Stomach (tissue), 9 donors: ENCODE results near the gene SLC30A5. TPM values are rescaled to one million over a fixed set of nuclear protein-coding genes. Genes with fewer than 3 reads are reported as not detected.

Experiments used
- DNase-seq, 2 donors: peaks; one replicate each; pipeline versions ENCODE4 v3.0.0 to v3.0.0-alpha.2; 2013 to 2019
- H3K27ac ChIP-seq, 5 donors: fragments of 200-600 bp in 4 of 5; sonication (generic) in 4 of 5; one replicate each; pipeline ENCODE4 v1.5.1; 2013 to 2019; ENCODE audit warnings: mild to moderate bottlenecking in 1 of 5, moderate library complexity in 1 of 5
- H3K27me3 ChIP-seq, 3 donors: fragments of 200-600 bp; sonication (generic); one replicate each; pipeline ENCODE4 v1.5.1; 2017 to 2019; ENCODE audit warnings: mixed run types in 1 of 3
- H3K36me3 ChIP-seq, 4 donors: fragments of 200-600 bp; sonication (generic); 1 replicate in 3 of 4; 2 replicates in 1 of 4; pipeline ENCODE4 v1.5.1; 2016 to 2019
- H3K4me1 ChIP-seq, 4 donors: fragments of 200-600 bp; sonication (generic); one replicate each; pipeline ENCODE4 v1.5.1; 2016 to 2019
- H3K4me3 ChIP-seq, 4 donors: fragments of 200-600 bp; sonication (generic) in 3 of 4; one replicate each; pipeline ENCODE4 v1.5.1; 2016 to 2019; ENCODE audit warnings: mild to moderate bottlenecking in 1 of 4
- H3K9me3 ChIP-seq, 4 donors: fragments of 200-600 bp; sonication (generic); one replicate each; pipeline ENCODE4 v1.5.1; 2016 to 2019
- EP300 ChIP-seq: sonication (generic); formaldehyde crosslinking; IDR thresholded peaks from one replicate; pipeline ENCODE4 v1.6.1; 2017; ENCODE audit warnings: antibody characterized with exemption
- POLR2A ChIP-seq, 4 donors: fragments of 450-650 bp; IDR thresholded peaks; one replicate each; pipeline ENCODE4 v1.6.1; 2016; ENCODE audit warnings: antibody characterized with exemption in 4 of 4, control low read depth in 2 of 4, mild to moderate bottlenecking in 1 of 4, moderate library complexity in 1 of 4
- POLR2AphosphoS5 ChIP-seq, 3 donors: sonication (generic); formaldehyde crosslinking; IDR thresholded peaks; one replicate each; pipeline ENCODE4 v1.6.1; 2016; ENCODE audit warnings: antibody characterized with exemption in 3 of 3
- WGBS, 5 donors: extraction: QIAGEN DNeasy Blood & Tissue Kit in 3 of 5; methylation state at CpG; one replicate each; pipeline versions ENCODE4 v1.1.5 to v1.1.7; 2013 to 2018; 5-methylcytosine and 5-hydroxymethylcytosine counted together
- intact Hi-C: fragments of 100-400 bp; cut with DNase I; formaldehyde crosslinking; loops from one replicate; pipeline ENCODE4 v1.15.1; 2023; ENCODE audit warnings: low total_unique reads
- polyA plus RNA-seq, 3 donors: library from polyadenylated mRNA; stranded (reverse); fragments of 200-250 nt; gene quantifications; one replicate each; pipeline ENCODE4 v1.2.3, GENCODE V29; 2013
- total RNA-seq, 5 donors: library from RNA; depleted of rRNA; stranded (reverse); fragments of >200 nt; gene quantifications; one replicate each; pipeline versions ENCODE4 v1.1.0 to v1.2.3, GENCODE V29; 2014 to 2016
- TF ChIP-seq, protein P1 (sequence below), 7 experiments: fragments of 450-650 bp in 4 of 7; fragments of 200-600 bp in 3 of 7; sonication (generic) in 3 of 7; IDR thresholded peaks; one replicate each; pipeline ENCODE4 v1.5.1; 2016 to 2019; ENCODE audit warnings: antibody characterized with exemption in 7 of 7, control low read depth in 2 of 7, mild to moderate bottlenecking in 1 of 7
- donor health status: healthy with polysubstance abuse.
- donor health status: Bipolar disorder and iron deficiency.
- donor health status: healthy.

SLC30A5 gene
- total and polyA plus RNA-seq, 8 donors = 9.3 to 67.6 (median 41.2) TPM

DNA sequence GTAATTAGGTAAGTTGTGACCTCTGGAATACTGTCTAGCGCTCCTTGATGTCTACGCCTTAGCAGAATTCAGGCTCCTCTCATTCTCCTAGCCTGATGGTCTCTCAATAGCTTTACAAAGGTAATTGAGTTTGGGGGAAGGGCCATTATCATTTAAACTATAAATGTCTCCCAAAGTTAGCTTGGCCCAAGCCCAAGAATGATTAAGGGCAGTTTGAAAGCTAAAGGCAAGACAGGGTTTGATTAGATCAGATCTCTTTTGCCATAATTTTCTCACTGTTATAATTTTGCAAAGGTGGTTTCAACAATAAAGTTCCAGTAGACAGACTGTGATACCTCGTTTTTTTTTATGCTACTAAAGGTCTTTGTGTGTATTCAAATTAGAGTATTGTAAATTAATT lies 3.7 kb upstream of the SLC30A5 start:
- Histone ChIP-seq H3K27ac (no peak overlapping the region), H3K36me3 (no peaks in the 10 kb centered on the region), H3K9me3 (no peaks in the 10 kb centered on the region), H3K4me3 (no peak overlapping the region), H3K27me3 (no peaks in the 10 kb centered on the region), H3K4me1 (peaks cover 5 to 12% (median 9%) of the 10 kb centered on the region in 4 donors)
- no peak for DNase-seq
- intact Hi-C loops = loop anchor here (10.0 kb wide), 2 partner anchors 95 to 275 kb away; partner anchors contain the start of genes AK6, CENPH, RAD17 and TAF9
- WGBS, 5 donors = 71 to 77% (median 76%) methylated on average over 3 of the region's 3 CpGs
- no peak for TF ChIP-seq POLR2A (IDR thresholded peaks at IDR 0.05)
- TF ChIP-seq, protein P1, sequence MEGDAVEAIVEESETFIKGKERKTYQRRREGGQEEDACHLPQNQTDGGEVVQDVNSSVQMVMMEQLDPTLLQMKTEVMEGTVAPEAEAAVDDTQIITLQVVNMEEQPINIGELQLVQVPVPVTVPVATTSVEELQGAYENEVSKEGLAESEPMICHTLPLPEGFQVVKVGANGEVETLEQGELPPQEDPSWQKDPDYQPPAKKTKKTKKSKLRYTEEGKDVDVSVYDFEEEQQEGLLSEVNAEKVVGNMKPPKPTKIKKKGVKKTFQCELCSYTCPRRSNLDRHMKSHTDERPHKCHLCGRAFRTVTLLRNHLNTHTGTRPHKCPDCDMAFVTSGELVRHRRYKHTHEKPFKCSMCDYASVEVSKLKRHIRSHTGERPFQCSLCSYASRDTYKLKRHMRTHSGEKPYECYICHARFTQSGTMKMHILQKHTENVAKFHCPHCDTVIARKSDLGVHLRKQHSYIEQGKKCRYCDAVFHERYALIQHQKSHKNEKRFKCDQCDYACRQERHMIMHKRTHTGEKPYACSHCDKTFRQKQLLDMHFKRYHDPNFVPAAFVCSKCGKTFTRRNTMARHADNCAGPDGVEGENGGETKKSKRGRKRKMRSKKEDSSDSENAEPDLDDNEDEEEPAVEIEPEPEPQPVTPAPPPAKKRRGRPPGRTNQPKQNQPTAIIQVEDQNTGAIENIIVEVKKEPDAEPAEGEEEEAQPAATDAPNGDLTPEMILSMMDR (IDR thresholded peaks at IDR 0.05) = no peak
- no peak for TF ChIP-seq EP300
- no peak for TF ChIP-seq POLR2AphosphoS5 (IDR thresholded peaks at IDR 0.05)

DNA sequence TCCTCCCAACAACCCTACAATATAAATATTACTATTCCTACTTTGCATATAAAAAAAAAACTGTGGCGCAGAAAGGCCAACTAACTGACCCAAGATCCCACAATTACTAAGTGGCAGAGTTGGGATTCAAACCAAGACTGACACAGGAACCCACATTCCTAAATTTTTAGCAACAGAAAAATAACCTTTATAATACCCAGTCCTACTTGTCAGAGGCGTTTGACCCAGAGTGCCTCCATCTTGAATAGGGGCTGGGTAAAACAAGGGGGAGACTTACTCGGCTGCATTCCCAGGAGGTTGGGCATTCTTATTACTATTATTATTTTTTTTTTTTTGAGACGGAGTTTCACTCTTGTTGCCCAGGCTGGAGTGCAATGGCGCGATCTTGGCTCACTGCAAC lies 2.0 kb upstream of the SLC30A5 start:
- Histone ChIP-seq H3K9me3 (no peaks in the 10 kb centered on the region), H3K4me3 (no peak overlapping the region), H3K27ac (no peak overlapping the region), H3K36me3 (peaks cover 0 to 12% (median 9%) of the 10 kb centered on the region in 4 donors), H3K4me1 (peaks cover 15 to 28% (median 21%) of the 10 kb centered on the region in 4 donors), H3K27me3 (no peaks in the 10 kb centered on the region)
- TF ChIP-seq, protein P1 (IDR thresholded peaks at IDR 0.05) = no peak
- TF ChIP-seq POLR2A (IDR thresholded peaks at IDR 0.05) (no peak), EP300 (no peak), POLR2AphosphoS5 (IDR thresholded peaks at IDR 0.05) (no peak)
- WGBS, 5 donors = 87 to 93% (median 92%) methylated on average over 6 of the region's 6 CpGs
- intact Hi-C loops = loop anchor here (10.0 kb wide), 2 partner anchors 93 to 273 kb away; partner anchors contain the start of genes AK6, CENPH, RAD17 and TAF9
- DNase-seq = no peak

DNA sequence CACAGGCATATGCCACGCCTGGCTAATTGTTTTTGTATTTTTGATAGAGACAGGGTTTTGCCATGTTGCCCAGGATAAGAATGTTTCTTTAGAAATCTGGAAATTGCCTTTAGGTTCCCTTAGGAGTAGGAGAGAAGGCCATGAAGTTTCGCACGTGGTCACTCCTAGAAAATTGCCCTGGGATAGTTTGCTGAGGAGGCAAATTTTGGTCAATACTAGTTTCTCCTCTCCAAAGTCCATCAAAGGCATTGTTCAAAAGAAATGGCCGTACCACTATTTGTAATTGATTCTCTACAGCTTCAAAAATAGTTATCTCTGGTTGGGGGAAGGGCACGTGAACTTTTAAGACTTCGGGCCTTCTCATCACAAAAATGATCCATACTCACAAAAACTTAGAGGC lies 845 bp upstream of the SLC30A5 start:
- Histone ChIP-seq H3K4me1 (peaks cover 15 to 38% (median 30%) of the 10 kb centered on the region in 4 donors), H3K36me3 (peaks cover 0 to 21% (median 13%) of the 10 kb centered on the region in 4 donors), H3K27ac (peak overlapping the region in 3 of 5 donors; percentile 93 to 99 (median 98)), H3K4me3 (no peak overlapping the region), H3K9me3 (no peaks in the 10 kb centered on the region), H3K27me3 (no peaks in the 10 kb centered on the region)
- no peak for DNase-seq
- 85 to 91% (median 85%) methylated on average over 6 of the region's 6 CpGs for WGBS, 5 donors
- TF ChIP-seq, protein P1 (IDR thresholded peaks at IDR 0.05) = no peak
- TF ChIP-seq EP300 (no peak), POLR2A (IDR thresholded peaks at IDR 0.05) (no peak), POLR2AphosphoS5 (IDR thresholded peaks at IDR 0.05) (no peak)
- intact Hi-C loops = loop anchor here (10.0 kb wide), 2 partner anchors 92 to 272 kb away; partner anchors contain the start of genes AK6, CENPH, RAD17 and TAF9

DNA sequence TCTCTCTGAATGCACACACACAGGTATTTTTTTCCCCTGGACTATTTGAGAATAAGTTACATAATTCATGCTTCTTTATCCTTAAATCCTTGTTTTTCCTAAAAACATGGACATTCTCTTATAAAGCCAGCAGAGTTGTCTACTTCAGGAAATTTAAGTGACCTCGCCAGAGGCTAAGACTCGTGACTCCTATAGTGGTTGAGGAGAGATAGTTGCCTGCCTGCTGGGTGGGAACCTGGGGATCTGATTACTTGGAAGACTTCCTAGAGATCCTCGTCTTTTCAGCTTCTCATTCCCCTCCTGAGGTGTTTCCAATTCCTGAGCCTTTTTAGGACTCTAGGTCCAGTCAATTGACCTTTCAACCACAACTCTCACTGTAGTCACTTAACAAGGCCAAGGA lies 5.5 kb downstream of the SLC30A5 start:
- no peak for DNase-seq
- Histone ChIP-seq H3K27ac (no peak overlapping the region), H3K36me3 (peaks cover 0 to 65% (median 59%) of the 10 kb centered on the region in 4 donors), H3K4me1 (peaks cover 15 to 57% (median 39%) of the 10 kb centered on the region in 4 donors), H3K27me3 (no peaks in the 10 kb centered on the region), H3K9me3 (no peaks in the 10 kb centered on the region), H3K4me3 (no peak overlapping the region)
- TF ChIP-seq POLR2A (IDR thresholded peaks at IDR 0.05) (no peak), EP300 (no peak), POLR2AphosphoS5 (IDR thresholded peaks at IDR 0.05) (no peak)
- TF ChIP-seq, protein P1 (IDR thresholded peaks at IDR 0.05) = no peak
- intact Hi-C loops = loop anchor here (10.0 kb wide), 2 partner anchors 85 to 265 kb away; partner anchors contain the start of genes AK6, CENPH, RAD17 and TAF9
- WGBS, 5 donors = 72 to 87% (median 77%) methylated on average over 3 of the region's 3 CpGs
